GM18909 (cell line): ENCODE measurements around the gene GFRA1.

ENCODE experiments used
- ATAC-seq: cut with Tn5 transposase; IDR thresholded peaks from one replicate; pipeline ENCODE4 v1.9.1; 2021; ENCODE audit warnings: mild to moderate bottlenecking; ENCODE audit not compliant: unreplicated experiment, poor library complexity

The GFRA1 gene

GRCh38 chr10:116272440-116273283 lies at the start of gene GFRA1:
Gene GFRA1 (minus strand): TSS chr10:116273206. CDS start chr10:116272029, 1,177 bp downstream.
- ATAC-seq = no peak

- ATAC-seq = peak; percentile 73
Measured at GRCh38 chr10:116316503-116316902, 43.5 kb upstream of the GFRA1 start.

GRCh38 chr10:116312548-116312947 lies 39.5 kb upstream of the GFRA1 start:
- no peak for ATAC-seq

GRCh38 chr10:116311706-116312490 lies 38.9 kb upstream of the GFRA1 start:
- ATAC-seq = no peak

- no peak for ATAC-seq
Measured at GRCh38 chr10:116311016-116311415, 38.0 kb upstream of the GFRA1 start.

GRCh38 chr10:116307455-116307854 lies 34.4 kb upstream of the GFRA1 start:
- no peak for ATAC-seq

GRCh38 chr10:116306847-116307246 lies 33.8 kb upstream of the GFRA1 start:
- no peak for ATAC-seq

GRCh38 chr10:116304923-116305322 lies 31.9 kb upstream of the GFRA1 start:
- no peak for ATAC-seq

- ATAC-seq = no peak
Measured at GRCh38 chr10:116300542-116300941, 27.5 kb upstream of the GFRA1 start.

- no peak for ATAC-seq
Measured at GRCh38 chr10:116298586-116298985, 25.6 kb upstream of the GFRA1 start.

- ATAC-seq = no peak
Measured at GRCh38 chr10:116296291-116296721, 23.3 kb upstream of the GFRA1 start.

GRCh38 chr10:116292493-116292892 lies 19.5 kb upstream of the GFRA1 start:
- ATAC-seq = no peak

GRCh38 chr10:116289652-116290051 lies 16.6 kb upstream of the GFRA1 start:
- no peak for ATAC-seq

GRCh38 chr10:116287906-116288501 lies 15.0 kb upstream of the GFRA1 start:
- peak; percentile 71 for ATAC-seq

GRCh38 chr10:116286626-116287200 lies 13.7 kb upstream of the GFRA1 start:
- ATAC-seq = no peak

GRCh38 chr10:116281775-116282174 lies 8.8 kb upstream of the GFRA1 start:
- no peak for ATAC-seq

- ATAC-seq = no peak
Measured at GRCh38 chr10:116278846-116279245, 5.8 kb upstream of the GFRA1 start.

GRCh38 chr10:116276981-116277380 lies 4.0 kb upstream of the GFRA1 start:
- no peak for ATAC-seq

- ATAC-seq = no peak
Measured at GRCh38 chr10:116274064-116274904, 1.3 kb upstream of the GFRA1 start.
